ENCODE results near the gene LRCOL1. TPM values are rescaled to one million over a fixed set of nuclear protein-coding genes. Genes with fewer than 3 reads are reported as not detected.

The LRCOL1 gene
- total and polyA plus RNA-seq, 2 of the 8 experiments (the other 6 are each of a cell fraction or from before 2014, with no cell fraction given): not detected

- Histone ChIP-seq H3K9me3 (ENCODE audit: insufficient read depth in 2 of 2, low read depth in 1 of 2, low read length in 1 of 2) (no peaks in the 10 kb centered on the region), H4K5ac (ENCODE audit: insufficient read length, low read depth, low read length) (no peak overlapping the region), H4K91ac (replicated peaks; ENCODE audit: insufficient read length, low read length) (no peak overlapping the region), H3K9ac (replicated peaks in 1 of 4; ENCODE audit: extremely low read depth in 1 of 4, low read depth in 3 of 4, low read length in 3 of 4) (no peak overlapping the region), H3K27me3 (replicated peaks in 1 of 4; ENCODE audit: control insufficient read depth in 3 of 4, extremely low read depth in 1 of 4, insufficient read depth in 3 of 4, low read length in 3 of 4) (peaks cover 0 to 5% (median 1%) of the 10 kb centered on the region in 4 experiments; a peak in 3 of 7 replicates), H2BK20ac (ENCODE audit: low read length) (no peak overlapping the region), H3K14ac (ENCODE audit: insufficient read length) (no peak overlapping the region), H3K4me1 (replicated peaks in 1 of 4; ENCODE audit: control insufficient read depth in 3 of 4, insufficient read depth in 4 of 4, low read length in 3 of 4) (peaks cover 0 to 10% (median 6%) of the 10 kb centered on the region in 4 experiments; a peak in 5 of 7 replicates), H3K23ac (ENCODE audit: insufficient read length) (no peak overlapping the region), H2BK5ac (ENCODE audit: low read depth, low read length) (no peak overlapping the region), H4K20me1 (replicated peaks in 1 of 2; ENCODE audit: control insufficient read depth in 1 of 2, insufficient read depth in 2 of 2, low read length in 2 of 2) (peaks cover 49 to 59% of the 10 kb centered on the region in 2 experiments), H3K79me2 (ENCODE audit: control insufficient read depth in 1 of 2, insufficient read depth in 2 of 2, low read length in 2 of 2) (peaks cover 11 to 43% of the 10 kb centered on the region in 2 experiments), H2AK5ac (ENCODE audit: low read depth, low read length) (peak overlapping the region; percentile 43; the same call in 1 of the 2 replicates), H3K4me2 (ENCODE audit: insufficient read depth in 1 of 2, low read depth in 2 of 2, low read length in 2 of 2) (no peak overlapping the region), H2BK12ac (ENCODE audit: low read depth, low read length) (no peak overlapping the region), H3K36me3 (ENCODE audit: control insufficient read depth in 2 of 4, insufficient read depth in 4 of 4, low read length in 3 of 4) (peaks cover 0 to 15% (median 6%) of the 10 kb centered on the region in 4 experiments; a peak in 4 of 8 replicates), H3K4me3 (ENCODE audit: extremely low read depth in 1 of 4, insufficient read depth in 2 of 4, low read depth in 3 of 4, low read length in 4 of 4) (no peak overlapping the region), H3K23me2 (ENCODE audit: low read depth, low read length) (peaks cover 5% of the 10 kb centered on the region; the same call in 1 of the 2 replicates), H3K4ac (replicated peaks; ENCODE audit: insufficient read length, low read depth, low read length) (no peak overlapping the region), H3K27ac (ENCODE audit: low read depth, low read length) (no peak overlapping the region), H4K8ac (ENCODE audit: extremely low read depth, insufficient read depth, low read length) (no peak overlapping the region), H3K79me1 (ENCODE audit: low read depth, low read length) (peaks cover 28% of the 10 kb centered on the region), H2BK15ac (ENCODE audit: low read length) (no peak overlapping the region), H3K56ac (replicated peaks; ENCODE audit: insufficient read length, low read depth, low read length) (no peak overlapping the region), H2AFZ (ENCODE audit: low read length) (no peak overlapping the region), H3K18ac (ENCODE audit: extremely low read depth, low read length) (no peak overlapping the region), H2BK120ac (replicated peaks; ENCODE audit: low read depth, low read length) (no peak overlapping the region)
- TF ChIP-seq RXRA (IDR thresholded peaks at IDR 0.05; ENCODE audit: insufficient read depth, low read depth, low read length) (no peak), RNF2 (IDR thresholded peaks at IDR 0.05; ENCODE audit: borderline replicate concordance, low read depth, low read length, missing control alignments, poor library complexity, severe bottlenecking) (no peak), ASH2L (IDR thresholded peaks at IDR 0.05; ENCODE audit: low read length) (no peak), MAX (IDR thresholded peaks at IDR 0.05) (no peak), FOSL1 (IDR thresholded peaks at IDR 0.05; ENCODE audit: insufficient read depth, low read depth, low read length) (no peak), SP1 (IDR thresholded peaks at IDR 0.05; ENCODE audit: low read depth, low read length) (no peak), CHD1 (IDR thresholded peaks at IDR 0.05; ENCODE audit: low read depth, low read length) (no peak), RFX5 (IDR thresholded peaks at IDR 0.05; ENCODE audit: borderline replicate concordance, low read depth, low read length) (no peak), KDM1A (IDR thresholded peaks at IDR 0.05; ENCODE audit: borderline replicate concordance, low read length) (peak; percentile 83; the same call in 1 of the 2 replicates)
- WGBS, 2 experiments (ENCODE audit: extremely low coverage in 1 of 2, insufficient coverage in 1 of 2, insufficient read length in 1 of 2, insufficient replicate concordance in 2 of 2, low coverage in 1 of 2, low lambda C conversion rate in 2 of 2, missing lambda C conversion rate in 1 of 2): 87% methylated on average over 18 of the region's 18 CpGs; no CpG with 5 or more reads in 1 of the 2 experiments
- ChIA-PET POLR2A (ENCODE audit: partially characterized antibody) (interaction anchor here (8.7 kb wide), 1 partner anchor 16 kb away, joined by 60 read pairs; no protein-coding TSS in a partner anchor), CTCF (ENCODE audit: partially characterized antibody) (no interaction called here)
- FAIRE-seq (no peak), DNase-seq (ENCODE audit: low read depth in 1 of 2, low spot score in 2 of 2) (no peak)
These were observed 45.0 kb downstream of the LRCOL1 start for GRCh38 chr12:132565365-132565764.

All from H1 (cell line).